ENCODE measurements around the gene CNTNAP5.

DNA sequence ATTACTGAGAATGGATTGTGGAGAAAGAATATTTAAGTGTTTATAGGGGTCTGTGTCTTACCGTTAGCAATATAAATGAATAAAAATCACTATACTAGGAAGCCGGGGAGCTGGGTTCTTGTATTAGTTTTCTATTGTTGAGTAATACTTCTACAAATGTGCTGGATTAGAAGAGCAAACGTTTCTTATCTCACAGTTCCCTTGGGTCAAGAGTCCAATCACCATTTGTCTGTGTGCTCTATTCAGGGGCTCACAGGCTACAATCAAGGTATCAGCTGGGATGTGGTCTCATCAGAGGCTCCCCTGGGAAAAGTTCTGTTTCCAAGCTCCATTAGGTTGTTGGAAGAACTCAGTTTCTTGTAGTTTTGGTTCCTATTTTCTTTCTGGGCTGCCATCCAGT is 790.9 kb downstream of the CNTNAP5 start:
- TF ChIP-seq, protein P1, sequence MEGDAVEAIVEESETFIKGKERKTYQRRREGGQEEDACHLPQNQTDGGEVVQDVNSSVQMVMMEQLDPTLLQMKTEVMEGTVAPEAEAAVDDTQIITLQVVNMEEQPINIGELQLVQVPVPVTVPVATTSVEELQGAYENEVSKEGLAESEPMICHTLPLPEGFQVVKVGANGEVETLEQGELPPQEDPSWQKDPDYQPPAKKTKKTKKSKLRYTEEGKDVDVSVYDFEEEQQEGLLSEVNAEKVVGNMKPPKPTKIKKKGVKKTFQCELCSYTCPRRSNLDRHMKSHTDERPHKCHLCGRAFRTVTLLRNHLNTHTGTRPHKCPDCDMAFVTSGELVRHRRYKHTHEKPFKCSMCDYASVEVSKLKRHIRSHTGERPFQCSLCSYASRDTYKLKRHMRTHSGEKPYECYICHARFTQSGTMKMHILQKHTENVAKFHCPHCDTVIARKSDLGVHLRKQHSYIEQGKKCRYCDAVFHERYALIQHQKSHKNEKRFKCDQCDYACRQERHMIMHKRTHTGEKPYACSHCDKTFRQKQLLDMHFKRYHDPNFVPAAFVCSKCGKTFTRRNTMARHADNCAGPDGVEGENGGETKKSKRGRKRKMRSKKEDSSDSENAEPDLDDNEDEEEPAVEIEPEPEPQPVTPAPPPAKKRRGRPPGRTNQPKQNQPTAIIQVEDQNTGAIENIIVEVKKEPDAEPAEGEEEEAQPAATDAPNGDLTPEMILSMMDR (IDR thresholded peaks at IDR 0.05): no peak
- no peak for TF ChIP-seq POLR2A (IDR thresholded peaks at IDR 0.05)
